ENCODE data around the gene CBARP.

Gene CBARP, protein sequence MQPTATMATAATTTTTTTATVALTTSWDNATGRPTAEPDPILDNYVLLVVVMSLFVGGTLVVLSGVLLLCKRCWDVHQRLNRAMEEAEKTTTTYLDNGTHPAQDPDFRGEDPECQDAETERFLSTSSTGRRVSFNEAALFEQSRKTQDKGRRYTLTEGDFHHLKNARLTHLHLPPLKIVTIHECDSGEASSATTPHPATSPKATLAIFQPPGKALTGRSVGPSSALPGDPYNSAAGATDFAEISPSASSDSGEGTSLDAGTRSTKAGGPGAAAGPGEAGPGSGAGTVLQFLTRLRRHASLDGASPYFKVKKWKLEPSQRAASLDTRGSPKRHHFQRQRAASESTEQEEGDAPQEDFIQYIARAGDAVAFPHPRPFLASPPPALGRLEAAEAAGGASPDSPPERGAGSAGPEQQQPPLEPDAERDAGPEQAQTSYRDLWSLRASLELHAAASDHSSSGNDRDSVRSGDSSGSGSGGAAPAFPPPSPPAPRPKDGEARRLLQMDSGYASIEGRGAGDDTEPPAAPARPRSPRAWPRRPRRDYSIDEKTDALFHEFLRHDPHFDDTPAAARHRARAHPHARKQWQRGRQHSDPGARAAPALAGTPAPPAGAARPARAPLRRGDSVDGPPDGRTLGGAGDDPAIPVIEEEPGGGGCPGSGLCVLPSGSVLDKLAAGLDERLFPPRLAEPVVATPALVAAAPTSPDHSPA

GRCh38 chr19:1237754-1238368 lies at the start of gene CBARP:
CBARP (minus strand) TSS chr19:1238005; CDS start chr19:1236100, 1,905 bp downstream.
- no peak for DNase-seq (ENCODE audit: low read depth)

- no peak for DNase-seq (ENCODE audit: low read depth)
These were observed 48.9 kb upstream of the CBARP start for GRCh38 chr19:1286487-1287353.

DNA sequence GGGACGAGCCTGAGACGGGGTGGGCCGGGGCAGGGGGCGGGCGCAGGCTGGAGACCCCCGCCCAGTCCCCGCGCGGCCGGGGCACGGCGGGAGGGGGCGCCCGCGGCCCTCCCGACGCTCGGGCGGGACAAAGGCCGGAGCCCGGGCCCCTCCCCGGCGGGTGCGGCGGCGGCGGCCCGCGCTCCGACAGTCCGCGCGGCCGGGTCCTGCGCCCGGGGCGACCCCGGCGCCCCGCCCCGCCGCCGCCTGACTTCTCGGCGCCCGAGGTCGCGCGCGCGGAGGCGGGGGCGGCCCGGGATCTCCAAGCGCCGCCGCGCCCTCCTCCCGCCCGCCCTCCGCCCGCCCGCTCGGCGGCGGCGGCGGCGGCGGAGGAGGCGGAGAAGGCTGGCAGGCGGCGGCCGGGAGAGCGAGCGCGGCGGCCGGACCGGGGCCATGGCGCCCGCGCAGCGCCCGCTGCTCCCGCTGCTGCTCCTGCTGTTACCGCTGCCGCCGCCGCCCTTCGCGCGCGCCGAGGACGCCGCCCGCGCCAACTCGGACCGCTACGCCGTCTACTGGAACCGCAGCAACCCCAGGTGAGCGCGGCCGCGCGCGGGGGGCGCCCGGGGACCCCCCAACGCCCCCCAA lies 48.0 kb upstream of the CBARP start, which contains the start of gene EFNA2:
EFNA2 (plus strand) TSS at position 137 of the 624 bp plus-strand sequence; CDS start at position 433, 296 bp downstream.
- no peak for DNase-seq (ENCODE audit: low read depth)

GRCh38 chr19:1284979-1285736 lies 47.4 kb upstream of the CBARP start:
- DNase-seq (ENCODE audit: low read depth), result no peak

- no peak for DNase-seq (ENCODE audit: low read depth)
These were observed 46.6 kb upstream of the CBARP start for GRCh38 chr19:1284293-1284978.

- no peak for DNase-seq (ENCODE audit: low read depth)
These were observed 46.1 kb upstream of the CBARP start for GRCh38 chr19:1283917-1284292.

- no peak for DNase-seq (ENCODE audit: low read depth)
These were observed 45.6 kb upstream of the CBARP start for GRCh38 chr19:1283207-1283916.

GRCh38 chr19:1282588-1283206 lies 44.9 kb upstream of the CBARP start:
- DNase-seq (ENCODE audit: low read depth), result no peak

GRCh38 chr19:1281569-1282287 lies 43.9 kb upstream of the CBARP start:
- no peak for DNase-seq (ENCODE audit: low read depth)

GRCh38 chr19:1280636-1281568 lies 43.1 kb upstream of the CBARP start:
- DNase-seq (ENCODE audit: low read depth), result no peak

GRCh38 chr19:1279782-1280341 lies 42.1 kb upstream of the CBARP start:
- DNase-seq (ENCODE audit: low read depth), result peak; percentile 65

DNA sequence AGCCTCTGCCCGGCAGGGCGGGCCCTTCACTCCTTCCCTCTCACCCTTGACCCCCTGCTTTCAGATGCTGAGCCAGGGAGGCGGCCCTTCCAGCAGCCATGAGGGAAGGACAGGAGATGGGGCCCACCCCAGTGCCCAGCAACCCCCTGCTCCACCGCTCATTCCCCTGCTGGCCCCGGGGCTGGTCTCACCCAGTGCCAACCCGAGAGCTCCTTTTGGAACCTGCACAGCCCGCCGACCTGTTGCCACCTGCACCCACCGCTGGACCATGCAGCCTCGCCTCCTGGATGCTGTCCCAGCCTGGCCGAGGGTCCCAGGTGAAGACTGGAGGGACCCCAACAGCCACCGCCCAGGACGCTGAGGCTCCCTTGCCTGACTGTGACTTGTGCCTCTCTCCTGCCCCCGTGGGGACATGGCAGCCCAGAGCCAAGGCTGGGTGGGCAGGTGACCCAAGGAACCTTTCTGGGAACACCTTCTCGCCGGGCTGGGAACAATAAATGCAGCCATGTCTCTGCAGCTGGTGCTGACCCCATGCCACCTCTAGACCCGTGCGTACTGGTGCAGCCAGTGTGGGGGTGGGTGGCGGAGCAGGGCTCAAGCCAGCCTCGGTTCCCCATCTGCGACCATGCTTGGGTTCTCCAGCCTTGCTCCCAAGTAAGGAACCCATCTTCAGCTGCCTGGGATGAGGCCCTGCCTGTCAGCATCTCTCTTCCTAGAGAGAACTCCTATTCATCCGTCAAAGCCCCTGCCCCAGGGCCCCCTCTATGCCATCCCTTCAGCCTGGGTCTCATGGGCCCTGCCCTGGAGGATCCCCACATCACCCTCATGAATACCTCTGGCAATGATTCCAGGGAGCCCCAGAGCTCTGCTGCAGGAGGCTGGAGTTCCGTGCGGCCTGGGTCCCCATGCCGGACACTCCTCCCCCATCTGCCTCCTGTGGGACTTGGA lies 41.2 kb upstream of the CBARP start:
- DNase-seq (ENCODE audit: low read depth), result no peak

- no peak for DNase-seq (ENCODE audit: low read depth)
These were observed 40.3 kb upstream of the CBARP start for GRCh38 chr19:1278074-1278473.

DNA sequence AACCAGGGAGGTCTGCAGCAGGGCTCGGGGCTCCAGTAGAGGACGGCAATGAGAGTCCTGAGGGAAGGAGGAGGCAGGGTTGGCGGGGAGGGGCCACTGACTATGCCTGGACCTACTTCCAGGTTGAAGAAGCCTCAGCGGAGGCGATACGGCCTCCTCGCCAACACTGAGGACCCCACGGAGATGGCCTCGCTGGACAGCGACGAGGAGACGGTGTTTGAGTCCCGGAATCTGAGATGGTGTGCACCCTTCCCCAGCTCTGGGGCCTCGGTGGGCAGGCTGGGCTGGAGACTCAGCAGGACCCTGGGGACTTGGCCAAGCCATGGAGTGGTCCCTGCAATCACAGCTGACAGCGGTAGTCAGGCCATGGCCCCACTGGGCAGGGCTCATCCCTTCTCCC lies 39.3 kb upstream of the CBARP start:
- no peak for DNase-seq (ENCODE audit: low read depth)

DNA sequence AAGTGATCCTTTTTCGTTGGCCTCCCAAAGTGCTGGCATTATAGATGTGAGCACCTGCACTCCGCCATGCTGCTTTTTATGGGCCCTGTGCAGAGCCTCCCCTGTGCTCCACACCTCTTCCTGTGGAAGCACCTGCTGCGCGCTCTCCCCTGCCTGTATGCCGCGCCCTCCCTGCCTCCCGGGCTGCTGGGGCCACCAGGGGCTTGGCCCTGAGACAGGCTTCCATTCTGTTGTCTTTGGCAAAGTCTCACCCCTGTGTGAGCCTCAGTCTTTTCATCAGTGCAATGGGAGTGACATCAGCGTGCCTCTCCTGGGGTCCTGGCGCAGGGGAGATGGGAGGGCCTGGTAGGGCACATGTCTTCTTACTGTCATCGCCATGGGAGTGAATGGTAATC lies 38.8 kb upstream of the CBARP start:
- no peak for DNase-seq (ENCODE audit: low read depth)
